GM06990 (cell line): ENCODE results near the gene FUZ.

Experiments used
- DNase-seq: peaks from one replicate; pipeline ENCODE4 v3.0.0-alpha.2; 2011; ENCODE audit not compliant: insufficient read length; ENCODE audit errors: extremely low read depth
- H3K27me3 ChIP-seq: replicated peaks from 2 replicates; pipeline ENCODE4 v1.6.0; 2011; ENCODE audit warnings: low read length; ENCODE audit not compliant: control insufficient read depth, insufficient read depth
- H3K36me3 ChIP-seq: 2 replicates; pipeline ENCODE4 v1.5.1; 2011; ENCODE audit warnings: low read length; ENCODE audit not compliant: control insufficient read depth, insufficient read depth
- H3K4me3 ChIP-seq: replicated peaks from 2 replicates; pipeline ENCODE4 v1.5.1; 2011; ENCODE audit warnings: low read depth, mild to moderate bottlenecking, control low read depth, low read length
- CTCF ChIP-seq: IDR thresholded peaks from 2 replicates; pipeline ENCODE4 v1.5.1; 2011; ENCODE audit warnings: low read length, control low read depth, mild to moderate bottlenecking, inconsistent platforms; ENCODE audit not compliant: insufficient read depth, poor library complexity, severe bottlenecking

The FUZ gene

GRCh38 chr19:49763230-49763629 lies 49.9 kb downstream of the FUZ start, which contains the start of gene TSKS:
TSS of gene TSKS (minus strand) at chr19:49763306. CDS start at chr19:49763247, 59 bp downstream.
- no peaks in the 10 kb centered on the region for H3K27me3 ChIP-seq
- TF ChIP-seq CTCF: no peak
- no peak within 1 kb of the TSS for H3K4me3 ChIP-seq
- DNase-seq: no peak
- H3K36me3 ChIP-seq: no peaks in the 10 kb centered on the region

DNA sequence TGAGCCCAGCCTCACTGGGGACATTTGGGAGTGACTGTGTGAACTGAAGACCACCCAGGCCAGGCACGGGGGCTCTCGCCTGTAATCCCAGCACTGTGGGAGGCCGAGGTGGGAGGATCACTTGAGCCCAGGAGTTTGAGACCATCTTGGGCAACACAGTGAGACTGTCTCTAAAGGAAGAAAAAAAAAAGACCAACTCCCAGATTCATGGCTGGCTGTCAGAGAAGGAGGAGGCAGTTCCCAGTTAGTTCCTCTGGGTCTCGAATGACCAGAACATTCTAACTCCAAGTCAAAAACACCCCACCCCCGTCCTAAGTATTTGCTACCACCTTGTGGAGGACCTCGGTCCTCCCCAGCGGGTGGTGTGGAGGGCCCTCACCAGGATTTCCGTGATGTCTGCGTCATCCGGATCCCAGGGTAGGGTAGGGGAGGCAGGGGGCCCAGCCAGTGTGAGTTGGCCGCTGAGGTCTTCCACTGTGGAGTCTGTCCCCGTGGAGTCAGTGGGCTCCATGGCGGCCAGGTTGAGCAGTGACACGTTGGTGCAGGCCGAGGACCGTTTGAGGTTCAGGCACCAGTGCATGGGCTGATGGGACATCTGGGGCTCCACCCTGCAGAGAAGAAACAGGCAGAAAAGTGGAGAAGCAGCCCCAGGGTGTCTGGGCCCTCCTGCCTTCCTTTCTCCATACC lies 51.3 kb downstream of the FUZ start:
- no peak for DNase-seq
- H3K27me3 ChIP-seq: no peaks in the 10 kb centered on the region
- H3K4me3 ChIP-seq: no peak overlapping the region
- no peaks in the 10 kb centered on the region for H3K36me3 ChIP-seq
- TF ChIP-seq CTCF: no peak

- Histone ChIP-seq H3K27me3 (no peaks in the 10 kb centered on the region), H3K4me3 (no peak overlapping the region), H3K36me3 (no peaks in the 10 kb centered on the region)
- TF ChIP-seq CTCF: no peak
- DNase-seq: no peak
Observed at GRCh38 chr19:49761249-49761624, 51.9 kb downstream of the FUZ start.

GRCh38 chr19:49758292-49758691 lies 54.8 kb downstream of the FUZ start:
- no peak for DNase-seq
- Histone ChIP-seq H3K4me3 (no peak overlapping the region), H3K36me3 (no peaks in the 10 kb centered on the region), H3K27me3 (no peaks in the 10 kb centered on the region)
- no peak for TF ChIP-seq CTCF
